Esophagus (tissue), 2 donors: ENCODE measurements around the gene XYLT2. TPM values are rescaled to one million over a fixed set of nuclear protein-coding genes. Genes with fewer than 3 reads are reported as not detected.
"Not testable (repeated sequence)": the region's sequence is repeated elsewhere in the genome, so short reads cannot be mapped to it uniquely, and the experiment has no call there.

Source experiments
- H3K27ac ChIP-seq, 2 donors: one replicate each; pipeline ENCODE4 v1.5.1; 2013; ENCODE audit warnings: low read depth in 2 of 2, mild to moderate bottlenecking in 2 of 2, inconsistent platforms in 1 of 2, low read length in 1 of 2, moderate library complexity in 1 of 2
- H3K27me3 ChIP-seq, 2 donors: one replicate each; pipeline ENCODE4 v1.6.1; 2013; ENCODE audit warnings: low read length in 2 of 2, control low read depth in 1 of 2, mild to moderate bottlenecking in 1 of 2; ENCODE audit not compliant: insufficient read depth in 2 of 2, control insufficient read depth in 1 of 2
- H3K36me3 ChIP-seq, 2 donors: one replicate each; pipeline ENCODE4 v1.6.1; 2013; ENCODE audit warnings: low read length in 1 of 2; ENCODE audit not compliant: control insufficient read depth in 2 of 2, insufficient read depth in 2 of 2
- H3K4me1 ChIP-seq, 2 donors: one replicate each; pipeline ENCODE4 v1.6.1; 2013; ENCODE audit warnings: low read length in 1 of 2; ENCODE audit not compliant: control insufficient read depth in 2 of 2, insufficient read depth in 2 of 2
- H3K4me3 ChIP-seq, 2 donors: one replicate each; pipeline ENCODE4 v1.5.1; 2013; ENCODE audit warnings: low read length in 2 of 2, mild to moderate bottlenecking in 2 of 2, low read depth in 1 of 2, moderate library complexity in 1 of 2
- H3K9me3 ChIP-seq, 2 donors: one replicate each; pipeline ENCODE4 v1.6.1; 2013; ENCODE audit warnings: mild to moderate bottlenecking in 2 of 2, low read depth in 1 of 2, low read length in 1 of 2, moderate library complexity in 1 of 2; ENCODE audit not compliant: control insufficient read depth in 2 of 2, insufficient read depth in 1 of 2
- WGBS, 2 donors: extraction: QIAGEN DNeasy Blood & Tissue Kit; methylation state at CpG; one replicate each; pipeline ENCODE4 v1.1.7; 2013; 5-methylcytosine and 5-hydroxymethylcytosine counted together
- polyA plus RNA-seq, 2 donors: library from polyadenylated mRNA; stranded (reverse); fragments of 200-250 nt; gene quantifications; one replicate each; pipeline ENCODE4 v1.2.3, GENCODE V29; 2013
- donor health status: healthy with polysubstance abuse.
- donor health status: Bipolar disorder and iron deficiency.

Gene XYLT2
- polyA plus RNA-seq, 2 donors, result 6.0 to 12.1 TPM

GRCh38 chr17:50307654-50308053, 38.3 kb upstream of the XYLT2 start:
- H3K36me3 ChIP-seq, result no peaks in the 10 kb centered on the region

DNA sequence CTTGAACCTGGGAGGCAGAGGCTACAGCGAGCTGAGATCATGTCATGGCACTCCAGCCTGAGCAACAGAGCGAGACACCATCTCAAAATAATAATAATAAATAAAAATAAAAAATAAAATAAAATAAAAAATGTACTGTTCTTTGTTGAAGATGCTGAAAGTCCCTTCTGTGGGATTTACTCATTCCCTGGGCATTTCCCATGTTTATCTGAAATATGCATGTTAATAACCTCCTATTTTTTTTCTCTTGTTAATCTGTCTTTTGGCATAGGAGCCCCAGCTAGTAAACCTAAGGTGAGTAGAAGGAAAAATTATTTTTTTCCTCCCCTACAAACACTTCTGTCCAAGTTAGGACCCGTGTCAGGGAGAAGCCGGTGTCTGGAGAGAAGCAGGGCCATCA, 37.3 kb upstream of the XYLT2 start:
- WGBS, 2 donors, result 91 to 92% methylated on average over 4 of the region's 4 CpGs
- no peaks in the 10 kb centered on the region for H3K9me3 ChIP-seq
- H3K27ac ChIP-seq, result no peak overlapping the region
- no peaks in the 10 kb centered on the region for H3K27me3 ChIP-seq
- no peak overlapping the region for H3K4me3 ChIP-seq
- H3K36me3 ChIP-seq, result no peaks in the 10 kb centered on the region
- H3K4me1 ChIP-seq, result peaks cover 2 to 8% of the 10 kb centered on the region in 2 donors

More at GRCh38 chr17:50307654-50308053, 38.3 kb upstream of the XYLT2 start:
- 80 to 91% methylated on average over 4 of the region's 4 CpGs for WGBS, 2 donors
- H3K4me1 ChIP-seq, result peaks cover 2 to 8% of the 10 kb centered on the region in 2 donors
- H3K27ac ChIP-seq, result no peak overlapping the region
- no peaks in the 10 kb centered on the region for H3K9me3 ChIP-seq
- H3K4me3 ChIP-seq, result no peak overlapping the region
- H3K27me3 ChIP-seq, result no peaks in the 10 kb centered on the region

DNA sequence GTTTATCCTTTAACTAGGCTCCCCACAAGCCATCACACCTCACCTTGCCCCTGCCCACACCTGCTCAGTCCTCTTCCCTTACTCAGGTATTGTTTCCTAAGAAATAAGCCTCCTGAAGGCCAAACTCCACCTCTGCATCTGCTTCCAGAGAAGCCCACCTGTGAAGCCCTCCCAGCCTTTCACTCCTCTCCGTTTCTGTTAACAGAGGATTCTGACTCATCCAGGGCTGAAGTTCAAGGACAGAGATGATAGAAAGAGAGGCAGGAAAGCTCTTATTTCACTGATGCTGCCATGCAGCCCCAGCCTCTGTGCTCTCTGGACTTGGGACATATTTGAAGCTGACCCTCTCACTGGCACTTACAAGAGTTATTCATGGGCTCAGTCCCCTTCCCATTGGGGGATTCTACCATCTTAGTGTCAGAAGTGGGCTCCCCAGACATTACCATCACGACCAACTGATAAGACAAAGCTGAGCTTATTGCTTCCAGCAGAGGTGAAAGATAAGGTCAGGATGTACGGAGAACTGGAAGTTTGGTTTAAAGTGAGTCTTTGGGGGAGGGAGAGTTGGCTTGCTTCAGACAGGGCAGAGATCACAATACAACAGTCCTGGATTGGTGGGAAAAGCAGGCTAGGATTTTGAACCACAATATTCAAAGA, 35.3 kb upstream of the XYLT2 start:
- no peaks in the 10 kb centered on the region for H3K9me3 ChIP-seq
- 47 to 58% methylated on average over 3 of the region's 3 CpGs for WGBS, 2 donors
- H3K27me3 ChIP-seq, result no peaks in the 10 kb centered on the region
- no peak overlapping the region for H3K27ac ChIP-seq
- peaks cover 2 to 10% of the 10 kb centered on the region in 2 donors for H3K4me1 ChIP-seq
- no peaks in the 10 kb centered on the region for H3K36me3 ChIP-seq
- no peak overlapping the region for H3K4me3 ChIP-seq

- WGBS, 2 donors, result 47 to 66% methylated on average over 1 of the region's 1 CpG
- H3K36me3 ChIP-seq, result no peaks in the 10 kb centered on the region
- H3K4me1 ChIP-seq, result peaks cover 2 to 10% of the 10 kb centered on the region in 2 donors
- no peaks in the 10 kb centered on the region for H3K9me3 ChIP-seq
- no peaks in the 10 kb centered on the region for H3K27me3 ChIP-seq
- no peak overlapping the region for H3K27ac ChIP-seq
- H3K4me3 ChIP-seq, result no peak overlapping the region
Measured at GRCh38 chr17:50311112-50311460, 34.8 kb upstream of the XYLT2 start.

GRCh38 chr17:50311483-50311882, 34.4 kb upstream of the XYLT2 start:
- WGBS, 2 donors, result 60 to 68% methylated on average over 4 of the region's 4 CpGs
- H3K27me3 ChIP-seq, result no peaks in the 10 kb centered on the region
- no peaks in the 10 kb centered on the region for H3K9me3 ChIP-seq
- H3K36me3 ChIP-seq, result no peaks in the 10 kb centered on the region
- peaks cover 2 to 10% of the 10 kb centered on the region in 2 donors for H3K4me1 ChIP-seq
- H3K4me3 ChIP-seq, result no peak overlapping the region
- no peak overlapping the region for H3K27ac ChIP-seq

GRCh38 chr17:50312308-50312707, 33.6 kb upstream of the XYLT2 start:
- H3K9me3 ChIP-seq, result no peaks in the 10 kb centered on the region
- no peak overlapping the region for H3K4me3 ChIP-seq
- 48 to 52% methylated on average over 5 of the region's 5 CpGs for WGBS, 2 donors
- H3K27me3 ChIP-seq, result no peaks in the 10 kb centered on the region
- H3K27ac ChIP-seq, result peak overlapping the region in 1 of 2 donors; percentile 26
- peaks cover 2 to 10% of the 10 kb centered on the region in 2 donors for H3K4me1 ChIP-seq
- no peaks in the 10 kb centered on the region for H3K36me3 ChIP-seq

DNA sequence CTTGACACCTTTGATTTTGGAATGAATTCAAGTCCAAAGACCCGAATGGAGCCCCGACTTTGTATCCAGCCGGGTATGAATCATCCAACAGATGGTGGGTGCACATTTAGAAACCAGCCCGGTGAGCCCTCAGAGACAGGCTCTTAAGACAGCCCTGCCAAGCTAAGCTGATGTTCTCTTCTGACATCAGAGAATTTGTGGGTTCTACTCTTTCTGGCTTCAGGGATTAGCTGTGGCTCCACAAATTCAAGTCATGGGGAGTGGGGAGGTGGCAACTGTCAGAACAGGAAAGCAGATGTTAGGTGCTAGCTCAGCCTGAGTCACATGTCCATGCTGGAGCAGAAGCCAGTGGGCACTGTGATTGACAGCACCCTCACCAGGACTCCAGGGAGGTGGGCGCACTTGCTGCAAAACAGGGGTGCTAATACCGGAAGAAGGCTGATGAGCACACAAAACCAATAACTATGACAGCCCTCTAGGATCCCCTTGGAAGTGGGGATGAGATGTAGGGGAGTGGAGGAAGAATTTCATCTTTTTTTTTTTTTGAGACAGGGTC, 31.4 kb upstream of the XYLT2 start:
- peaks cover 2 to 15% of the 10 kb centered on the region in 2 donors for H3K4me1 ChIP-seq
- no peaks in the 10 kb centered on the region for H3K9me3 ChIP-seq
- no peaks in the 10 kb centered on the region for H3K27me3 ChIP-seq
- H3K36me3 ChIP-seq, result no peaks in the 10 kb centered on the region
- H3K4me3 ChIP-seq, result no peak overlapping the region
- 51 to 73% methylated on average over 6 of the region's 6 CpGs for WGBS, 2 donors
- H3K27ac ChIP-seq, result no peak overlapping the region

GRCh38 chr17:50316016-50316587, 29.8 kb upstream of the XYLT2 start:
- no peaks in the 10 kb centered on the region for H3K27me3 ChIP-seq
- H3K36me3 ChIP-seq, result no peaks in the 10 kb centered on the region
- peak overlapping the region; percentile 78 to 91 for H3K27ac ChIP-seq
- H3K4me3 ChIP-seq, result no peak overlapping the region
- WGBS, 2 donors, result 37 to 49% methylated on average over 3 of the region's 3 CpGs
- peaks cover 2 to 15% of the 10 kb centered on the region in 2 donors for H3K4me1 ChIP-seq
- H3K9me3 ChIP-seq, result no peaks in the 10 kb centered on the region

GRCh38 chr17:50316660-50317059, 29.3 kb upstream of the XYLT2 start:
- not testable (repeated sequence) for H3K9me3 ChIP-seq, H3K27ac ChIP-seq, H3K36me3 ChIP-seq, H3K4me3 ChIP-seq, H3K27me3 ChIP-seq
- WGBS, 2 donors, result 57 to 81% methylated on average over 2 of the region's 2 CpGs
- peaks cover 2 to 15% of the 10 kb centered on the region in 2 donors for H3K4me1 ChIP-seq

DNA sequence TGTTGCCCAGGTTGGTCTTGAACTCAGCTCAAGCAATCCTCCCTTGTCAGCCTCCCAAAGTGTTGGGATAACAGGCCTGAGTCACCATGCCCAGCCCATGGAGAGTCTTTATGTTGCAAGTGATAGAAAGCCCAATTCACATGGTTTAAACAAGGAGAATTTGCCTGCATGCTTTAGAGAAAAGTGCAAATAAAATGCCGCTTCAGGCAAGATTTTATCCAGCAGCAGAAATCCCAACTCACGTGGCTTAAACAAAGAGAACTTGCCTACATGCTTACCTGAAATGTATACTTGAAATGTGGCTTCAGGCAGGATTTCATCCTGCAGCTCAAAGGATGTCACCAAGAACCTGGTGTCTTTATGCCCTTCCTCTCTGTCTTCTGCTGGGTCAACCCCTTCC, 28.8 kb upstream of the XYLT2 start:
- Histone ChIP-seq H3K27me3 (no peaks in the 10 kb centered on the region), H3K36me3 (no peaks in the 10 kb centered on the region), H3K9me3 (no peaks in the 10 kb centered on the region), H3K4me1 (peaks cover 2 to 15% of the 10 kb centered on the region in 2 donors), H3K4me3 (no peak overlapping the region), H3K27ac (peak overlapping the region; percentile 26 to 39)
- WGBS, 2 donors, result 50 to 82% methylated on average over 2 of the region's 2 CpGs
